ENCODE results near the gene TMX2.

The TMX2 gene

GRCh38 chr11:57764021-57764420, 51.6 kb downstream of the TMX2 start:
- Mint-ChIP-seq H3K4me3 (no peak overlapping the region), H3K36me3 (no peaks in the 10 kb centered on the region), H3K4me1 (peaks cover 24% of the 10 kb centered on the region), H3K27me3 (peaks cover 23% of the 10 kb centered on the region), H3K9me3 (no peaks in the 10 kb centered on the region), H3K27ac (no peak overlapping the region)
- DNase-seq = no peak
- CTCF ChIA-PET = interaction anchor here (2.3 kb wide), 1 partner anchor 37 kb away, joined by 12 read pairs; no protein-coding TSS in a partner anchor

- Mint-ChIP-seq H3K4me3 (no peak overlapping the region), H3K27ac (no peak overlapping the region), H3K36me3 (no peaks in the 10 kb centered on the region), H3K27me3 (peaks cover 23% of the 10 kb centered on the region), H3K4me1 (peaks cover 27% of the 10 kb centered on the region), H3K9me3 (no peaks in the 10 kb centered on the region)
- no peak for DNase-seq
- CTCF ChIA-PET = interaction anchor here (2.3 kb wide), 1 partner anchor 36 kb away, joined by 12 read pairs; no protein-coding TSS in a partner anchor
These were observed 52.2 kb downstream of the TMX2 start for GRCh38 chr11:57764566-57764965.

GRCh38 chr11:57764972-57765371, 52.6 kb downstream of the TMX2 start:
- peaks cover 30% of the 10 kb centered on the region for H3K4me1 Mint-ChIP-seq
- H3K4me3 Mint-ChIP-seq = no peak overlapping the region
- CTCF ChIA-PET = interaction anchor here (2.3 kb wide), 1 partner anchor 36 kb away, joined by 12 read pairs; no protein-coding TSS in a partner anchor
- no peak overlapping the region for H3K27ac Mint-ChIP-seq
- no peaks in the 10 kb centered on the region for H3K36me3 Mint-ChIP-seq
- DNase-seq = no peak
- H3K27me3 Mint-ChIP-seq = peaks cover 23% of the 10 kb centered on the region
- no peaks in the 10 kb centered on the region for H3K9me3 Mint-ChIP-seq

- Mint-ChIP-seq H3K36me3 (no peaks in the 10 kb centered on the region), H3K27ac (no peak overlapping the region), H3K4me1 (peaks cover 17% of the 10 kb centered on the region), H3K4me3 (no peak overlapping the region), H3K27me3 (peaks cover 2% of the 10 kb centered on the region), H3K9me3 (no peaks in the 10 kb centered on the region)
- DNase-seq = no peak
- CTCF ChIA-PET = no interaction called here
These were observed 58.4 kb downstream of the TMX2 start for GRCh38 chr11:57770793-57771192.

GRCh38 chr11:57771365-57771764, 59.0 kb downstream of the TMX2 start:
- Mint-ChIP-seq H3K4me1 (peaks cover 17% of the 10 kb centered on the region), H3K27me3 (no peaks in the 10 kb centered on the region), H3K4me3 (no peak overlapping the region), H3K36me3 (no peaks in the 10 kb centered on the region), H3K9me3 (no peaks in the 10 kb centered on the region), H3K27ac (no peak overlapping the region)
- DNase-seq = no peak
- CTCF ChIA-PET = no interaction called here

GRCh38 chr11:57772562-57772961, 60.2 kb downstream of the TMX2 start:
- H3K27me3 Mint-ChIP-seq = no peaks in the 10 kb centered on the region
- H3K4me3 Mint-ChIP-seq = no peak overlapping the region
- H3K27ac Mint-ChIP-seq = no peak overlapping the region
- CTCF ChIA-PET = interaction anchor here (0.5 kb wide), 1 partner anchor 9 kb away, joined by 3 read pairs; no protein-coding TSS in a partner anchor
- peaks cover 17% of the 10 kb centered on the region for H3K4me1 Mint-ChIP-seq
- no peak for DNase-seq
- no peaks in the 10 kb centered on the region for H3K9me3 Mint-ChIP-seq
- H3K36me3 Mint-ChIP-seq = no peaks in the 10 kb centered on the region

- no peaks in the 10 kb centered on the region for H3K27me3 Mint-ChIP-seq
- peaks cover 16% of the 10 kb centered on the region for H3K4me1 Mint-ChIP-seq
- no peaks in the 10 kb centered on the region for H3K9me3 Mint-ChIP-seq
- H3K4me3 Mint-ChIP-seq = no peak overlapping the region
- H3K36me3 Mint-ChIP-seq = no peaks in the 10 kb centered on the region
- CTCF ChIA-PET = interaction anchor here (0.5 kb wide), 1 partner anchor 10 kb away, joined by 3 read pairs; no protein-coding TSS in a partner anchor
- H3K27ac Mint-ChIP-seq = no peak overlapping the region
- no peak for DNase-seq
These were observed 60.7 kb downstream of the TMX2 start for GRCh38 chr11:57773026-57773598.

GRCh38 chr11:57775491-57775890, 63.1 kb downstream of the TMX2 start:
- H3K36me3 Mint-ChIP-seq = no peaks in the 10 kb centered on the region
- peaks cover 7% of the 10 kb centered on the region for H3K4me1 Mint-ChIP-seq
- no peak for DNase-seq
- H3K27me3 Mint-ChIP-seq = no peaks in the 10 kb centered on the region
- CTCF ChIA-PET = no interaction called here
- no peak overlapping the region for H3K27ac Mint-ChIP-seq
- H3K4me3 Mint-ChIP-seq = no peak overlapping the region
- no peaks in the 10 kb centered on the region for H3K9me3 Mint-ChIP-seq

- Mint-ChIP-seq H3K4me3 (no peak overlapping the region), H3K36me3 (no peaks in the 10 kb centered on the region), H3K9me3 (no peaks in the 10 kb centered on the region), H3K4me1 (peaks cover 10% of the 10 kb centered on the region), H3K27me3 (no peaks in the 10 kb centered on the region), H3K27ac (no peak overlapping the region)
- DNase-seq = no peak
- CTCF ChIA-PET = interaction anchor here (2.1 kb wide), 1 partner anchor 25 kb away, joined by 5 read pairs; no protein-coding TSS in a partner anchor
These were observed 63.7 kb downstream of the TMX2 start for GRCh38 chr11:57776031-57776521.

GRCh38 chr11:57776577-57777210, 64.3 kb downstream of the TMX2 start:
- no peak for DNase-seq
- Mint-ChIP-seq H3K36me3 (no peaks in the 10 kb centered on the region), H3K27me3 (peaks cover 3% of the 10 kb centered on the region), H3K4me1 (peaks cover 16% of the 10 kb centered on the region), H3K4me3 (no peak overlapping the region), H3K27ac (no peak overlapping the region), H3K9me3 (no peaks in the 10 kb centered on the region)
- CTCF ChIA-PET = interaction anchor here (2.1 kb wide), 1 partner anchor 24 kb away, joined by 5 read pairs; no protein-coding TSS in a partner anchor

- no peaks in the 10 kb centered on the region for H3K9me3 Mint-ChIP-seq
- peaks cover 3% of the 10 kb centered on the region for H3K27me3 Mint-ChIP-seq
- no peak overlapping the region for H3K4me3 Mint-ChIP-seq
- no peak for DNase-seq
- H3K27ac Mint-ChIP-seq = no peak overlapping the region
- no peaks in the 10 kb centered on the region for H3K36me3 Mint-ChIP-seq
- CTCF ChIA-PET = interaction anchor here (2.1 kb wide), 1 partner anchor 23 kb away, joined by 5 read pairs; no protein-coding TSS in a partner anchor
- H3K4me1 Mint-ChIP-seq = peaks cover 20% of the 10 kb centered on the region
These were observed 65.5 kb downstream of the TMX2 start for GRCh38 chr11:57777969-57778317.

- H3K9me3 Mint-ChIP-seq = no peaks in the 10 kb centered on the region
- H3K36me3 Mint-ChIP-seq = no peaks in the 10 kb centered on the region
- CTCF ChIA-PET = interaction anchor here (0.9 kb wide), 1 partner anchor 22 kb away, joined by 3 read pairs; no protein-coding TSS in a partner anchor
- no peak for DNase-seq
- peaks cover 20% of the 10 kb centered on the region for H3K4me1 Mint-ChIP-seq
- peaks cover 3% of the 10 kb centered on the region for H3K27me3 Mint-ChIP-seq
- no peak overlapping the region for H3K27ac Mint-ChIP-seq
- no peak overlapping the region for H3K4me3 Mint-ChIP-seq
These were observed 66.1 kb downstream of the TMX2 start for GRCh38 chr11:57778318-57779037.

GRCh38 chr11:57779276-57779675, 66.9 kb downstream of the TMX2 start:
- H3K4me1 Mint-ChIP-seq = peaks cover 20% of the 10 kb centered on the region
- H3K4me3 Mint-ChIP-seq = no peak overlapping the region
- no peak overlapping the region for H3K27ac Mint-ChIP-seq
- no peak for DNase-seq
- CTCF ChIA-PET = interaction anchor here (0.9 kb wide), 1 partner anchor 21 kb away, joined by 3 read pairs; no protein-coding TSS in a partner anchor
- H3K27me3 Mint-ChIP-seq = peaks cover 3% of the 10 kb centered on the region
- no peaks in the 10 kb centered on the region for H3K36me3 Mint-ChIP-seq
- H3K9me3 Mint-ChIP-seq = no peaks in the 10 kb centered on the region

- Mint-ChIP-seq H3K27ac (no peak overlapping the region), H3K36me3 (no peaks in the 10 kb centered on the region)
These were observed 69.1 kb downstream of the TMX2 start for GRCh38 chr11:57781529-57781943.

More at GRCh38 chr11:57781529-57781943, 69.1 kb downstream of the TMX2 start:
- Mint-ChIP-seq H3K4me3 (no peak overlapping the region), H3K27me3 (peaks cover 3% of the 10 kb centered on the region), H3K9me3 (no peaks in the 10 kb centered on the region), H3K4me1 (peaks cover 17% of the 10 kb centered on the region)
- no peak for DNase-seq
- CTCF ChIA-PET = no interaction called here
